ENCODE results near the gene LYRM4.
"Not testable (repeated sequence)": the region's sequence is repeated elsewhere in the genome, so short reads cannot be mapped to it uniquely, and the experiment has no call there.

LYRM4 gene

GRCh38 chr6:5081182-5081581 lies 179.6 kb downstream of the LYRM4 start:
- no peak for DNase-seq (ENCODE audit: low read depth in 2 of 2)

- no peak for DNase-seq (ENCODE audit: low read depth in 2 of 2)
These were observed 180.2 kb downstream of the LYRM4 start for GRCh38 chr6:5080574-5080973.

GRCh38 chr6:5079692-5080091 lies 181.1 kb downstream of the LYRM4 start:
- no peak for DNase-seq (ENCODE audit: low read depth in 2 of 2)

DNA sequence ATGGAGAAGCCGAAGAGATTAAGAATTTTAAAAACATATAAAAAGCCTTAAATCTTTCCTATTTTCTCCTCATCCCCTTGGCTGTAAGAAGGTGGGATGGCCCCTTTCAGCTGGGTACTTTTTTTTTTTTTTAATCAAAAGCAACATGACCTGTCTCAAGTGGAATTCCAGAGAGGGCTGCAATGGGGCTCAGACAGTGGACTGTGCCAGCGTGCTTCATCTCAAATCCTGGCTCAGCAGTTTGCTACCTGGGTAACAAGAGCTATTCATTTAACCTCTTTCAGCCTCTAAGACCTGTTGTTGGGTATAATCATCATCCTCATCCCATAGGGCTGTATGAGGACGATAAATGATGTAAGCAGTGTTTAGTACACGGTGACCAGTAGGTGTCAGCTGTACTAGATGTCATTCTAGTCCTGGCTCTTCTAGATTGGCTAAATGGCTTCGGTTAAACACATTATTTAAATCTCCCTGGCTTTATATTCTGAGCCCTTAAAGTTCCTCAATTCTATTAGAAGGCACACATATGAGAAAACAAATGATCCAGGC lies 182.6 kb downstream of the LYRM4 start:
- DNase-seq (ENCODE audit: low read depth in 2 of 2) = no peak

DNA sequence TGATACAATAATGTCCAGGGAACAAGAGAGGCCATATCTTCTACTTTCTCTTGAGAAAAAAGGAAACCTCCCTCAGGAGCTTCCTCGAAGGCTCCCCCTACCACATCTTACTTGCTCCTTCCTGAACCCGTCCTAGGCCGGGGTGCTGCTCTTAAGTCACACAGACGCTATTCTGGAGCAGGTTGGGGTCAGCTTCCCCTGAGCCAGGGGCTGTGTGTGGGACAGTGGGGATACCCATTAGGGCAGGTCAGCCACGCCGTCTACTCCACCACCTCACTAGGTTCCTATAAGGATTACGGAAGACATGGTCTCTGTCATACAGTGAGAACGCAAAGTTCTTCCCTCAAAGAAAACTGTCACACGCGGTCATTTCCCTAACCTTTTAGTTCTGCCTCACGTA lies 183.8 kb downstream of the LYRM4 start:
- DNase-seq (ENCODE audit: low read depth in 2 of 2) = no peak

GRCh38 chr6:5073992-5074391 lies 186.8 kb downstream of the LYRM4 start:
- no peak for DNase-seq (ENCODE audit: low read depth in 2 of 2)

DNA sequence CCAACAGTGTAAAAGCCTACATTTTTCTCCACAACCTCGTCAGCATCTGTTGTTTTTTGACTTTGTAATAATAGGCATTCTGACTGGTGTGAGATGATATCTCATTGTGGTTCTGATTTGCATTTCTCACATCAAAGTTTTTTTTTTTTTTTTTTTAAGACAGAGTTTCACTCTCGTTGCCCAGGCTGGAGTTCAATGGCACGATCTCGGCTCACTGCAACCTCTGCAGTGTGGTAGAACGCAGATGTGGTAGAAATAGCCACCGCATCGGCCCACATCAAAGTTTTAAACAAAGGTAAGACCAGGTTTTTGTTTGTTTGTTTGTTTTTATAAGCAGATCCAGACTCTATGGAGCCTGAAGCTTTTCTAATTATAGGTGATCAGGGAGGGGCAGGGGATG lies 188.3 kb downstream of the LYRM4 start:
- DNase-seq (ENCODE audit: low read depth in 2 of 2) = no peak

DNA sequence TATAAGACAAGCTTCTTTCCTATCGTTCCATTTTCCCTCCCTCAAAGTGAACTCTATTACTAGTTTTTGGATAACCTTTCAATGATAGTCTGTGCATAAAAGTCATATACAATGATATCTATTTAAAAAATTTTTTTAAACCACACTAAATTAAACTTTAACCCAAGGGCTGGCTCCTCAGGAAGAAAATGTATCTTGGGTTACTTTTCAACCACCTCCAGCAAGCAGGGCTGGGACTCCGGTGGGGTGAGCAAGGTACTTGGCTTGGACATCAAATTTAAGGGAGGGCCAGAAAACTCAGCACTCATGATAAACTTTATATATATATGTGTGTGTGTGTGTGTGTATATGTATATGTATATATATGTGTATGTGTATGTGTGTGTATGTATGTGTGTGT lies 189.5 kb downstream of the LYRM4 start:
- no peak for DNase-seq (ENCODE audit: low read depth in 2 of 2)

- no peak for DNase-seq (ENCODE audit: low read depth in 2 of 2)
These were observed 192.5 kb downstream of the LYRM4 start for GRCh38 chr6:5068153-5068751.

DNA sequence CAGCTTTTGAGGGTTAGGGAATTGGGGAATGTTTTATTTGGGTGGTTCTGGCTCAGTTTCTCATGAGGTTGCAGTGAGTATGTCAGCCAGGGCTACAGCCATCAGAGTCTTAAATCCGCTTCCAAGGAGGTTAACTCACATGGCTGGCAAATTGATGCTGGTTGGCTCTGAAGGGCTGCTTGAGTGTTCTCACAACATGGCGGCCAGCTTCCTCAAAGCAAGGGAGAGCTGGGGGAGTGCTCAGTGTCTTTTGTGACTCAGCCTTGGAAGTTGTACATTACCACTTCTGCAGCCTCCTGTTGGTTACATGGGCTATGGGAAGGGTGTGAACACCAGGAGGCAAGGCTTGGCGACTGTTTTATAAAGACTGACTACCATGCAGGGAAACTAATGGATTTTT lies 193.4 kb downstream of the LYRM4 start:
- no peak for DNase-seq (ENCODE audit: low read depth in 2 of 2)

- no peak for DNase-seq (ENCODE audit: low read depth in 2 of 2)
These were observed 194.2 kb downstream of the LYRM4 start for GRCh38 chr6:5066456-5067093.

DNA sequence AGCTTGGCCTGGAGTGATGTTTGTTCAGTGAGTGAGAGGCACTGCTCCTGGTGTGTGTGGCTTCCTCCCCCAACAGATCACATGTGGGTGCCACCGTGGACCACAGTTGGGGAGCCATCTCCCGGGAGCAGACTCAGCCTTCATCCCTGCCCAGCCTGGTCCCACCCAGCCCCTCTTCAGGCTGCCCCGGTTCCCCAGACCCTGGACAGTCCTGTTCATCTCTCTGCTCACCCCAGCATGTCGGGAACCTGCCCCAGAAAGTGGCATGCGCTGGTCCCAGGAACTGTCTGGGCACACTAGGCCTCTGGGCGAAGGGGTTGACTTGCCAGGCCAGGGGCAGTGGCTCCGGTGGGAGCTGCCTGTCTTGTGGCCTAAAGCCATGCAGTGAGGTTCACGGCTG lies 197.1 kb downstream of the LYRM4 start:
- no peak for DNase-seq (ENCODE audit: low read depth in 2 of 2)

GRCh38 chr6:5061152-5061551 lies 199.6 kb downstream of the LYRM4 start:
- DNase-seq (ENCODE audit: low read depth in 2 of 2) = no peak

GRCh38 chr6:5060439-5060838 lies 200.3 kb downstream of the LYRM4 start:
- DNase-seq (ENCODE audit: low read depth in 2 of 2) = not testable (repeated sequence)

DNA sequence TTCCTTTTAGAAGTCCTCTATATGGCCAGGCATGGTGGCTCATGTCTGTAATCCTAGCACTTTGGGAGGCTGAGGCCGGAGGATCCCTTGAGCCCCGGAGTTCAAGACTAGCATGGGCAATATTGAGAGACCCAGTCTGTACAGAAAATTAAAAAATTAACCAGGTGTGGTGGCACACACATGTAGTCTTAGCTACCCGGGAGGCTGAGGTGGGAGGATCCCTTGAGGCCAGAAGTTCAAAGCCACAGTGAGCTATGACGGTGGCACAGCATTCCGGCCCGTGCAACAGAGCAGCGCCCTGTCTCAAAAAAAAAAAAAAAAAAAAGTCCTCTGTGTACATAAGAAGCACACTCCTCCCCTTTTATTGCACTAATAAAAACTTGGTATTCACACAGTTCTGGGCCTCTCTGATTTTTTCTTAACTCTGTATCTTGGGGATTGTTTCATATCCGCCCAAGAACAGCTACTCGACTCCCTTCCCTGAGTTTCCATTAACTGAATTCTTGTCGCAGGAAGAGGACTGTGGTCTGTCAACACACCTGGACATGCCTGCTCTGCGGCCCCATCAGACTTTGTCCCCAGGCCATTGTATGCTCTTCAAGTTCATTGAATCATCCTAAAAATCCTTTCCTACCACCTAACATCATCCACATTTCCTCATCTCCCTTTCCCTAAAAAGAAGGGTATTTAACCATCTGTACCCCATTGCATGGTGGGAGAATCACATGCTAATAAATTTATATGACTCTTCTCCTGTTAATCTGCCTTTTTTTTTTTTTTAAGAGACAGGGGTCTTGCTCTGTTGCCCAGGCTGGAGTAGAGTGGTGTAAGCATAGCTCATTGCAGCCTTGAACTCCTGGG lies 201.5 kb downstream of the LYRM4 start:
- DNase-seq (ENCODE audit: low read depth in 2 of 2) = no peak

All from stimulated activated CD8-positive, alpha-beta memory T cell treated with anti-CD3 and anti-CD28 coated beads, Interleukin-7, amount 100 ng/mL, for 1 hour (primary cell).